H1 (cell line): ENCODE data around the gene INTS15. TPM values are rescaled to one million over a fixed set of nuclear protein-coding genes. Genes with fewer than 3 reads are reported as not detected.

Source experiments
- JUN ChIP-seq: IDR thresholded peaks from 2 replicates; pipeline ENCODE4 v1.6.1; 2011; ENCODE audit warnings: low read depth, mild to moderate bottlenecking, improper control_type of control experiment, low read length
- TAF1 ChIP-seq: IDR thresholded peaks from 2 replicates; pipeline ENCODE4 v1.6.1; 2011; ENCODE audit warnings: mild to moderate bottlenecking, low read depth, low read length
- polyA plus RNA-seq, 7 experiments: library from polyadenylated mRNA; depleted of rRNA in 3 of 7; stranded (reverse) in 5 of 7; unstranded in 2 of 7; fragments of >200 nt in 5 of 7; fragments of 200-250 nt in 2 of 7; gene quantifications; 1 replicate in 5 of 7; 2 replicates in 1 of 7; 4 replicates in 1 of 7; pipeline versions ENCODE4 v1.2.1 to v1.2.3, GENCODE V29; 2011 to 2013; ENCODE audit warnings: missing spikeins in 2 of 7, mixed read lengths in 2 of 7
- total RNA-seq: library from RNA; stranded (reverse); fragmentation: NEBNext Ultra II Directional; extraction: Animal tissue kit (Norgen Biotek cat#: 25700); gene quantifications from 2 replicates; pipeline ENCODE4 v1.2.1, GENCODE V29; 2021

The INTS15 gene
- total and polyA plus RNA-seq, 2 of the 8 experiments (the other 6 are each of a cell fraction or from before 2014, with no cell fraction given): 23.0 to 25.7 TPM

- no peak for TF ChIP-seq JUN
- TF ChIP-seq TAF1: no peak
These were observed 58.4 kb downstream of the INTS15 start (continued) for GRCh38 chr7:6648066-6648814.
